GM21390 (cell line): ENCODE data around the gene LAIR2.
A peak's percentile ranks its signal among the peaks of the same experiment; 100 is the strongest.

ENCODE experiments used
- ATAC-seq: cut with Tn5 transposase; IDR thresholded peaks from one replicate; pipeline ENCODE4 v1.9.1; 2021; ENCODE audit not compliant: unreplicated experiment

LAIR2 gene, protein sequence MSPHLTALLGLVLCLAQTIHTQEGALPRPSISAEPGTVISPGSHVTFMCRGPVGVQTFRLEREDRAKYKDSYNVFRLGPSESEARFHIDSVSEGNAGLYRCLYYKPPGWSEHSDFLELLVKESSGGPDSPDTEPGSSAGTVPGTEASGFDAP

DNA sequence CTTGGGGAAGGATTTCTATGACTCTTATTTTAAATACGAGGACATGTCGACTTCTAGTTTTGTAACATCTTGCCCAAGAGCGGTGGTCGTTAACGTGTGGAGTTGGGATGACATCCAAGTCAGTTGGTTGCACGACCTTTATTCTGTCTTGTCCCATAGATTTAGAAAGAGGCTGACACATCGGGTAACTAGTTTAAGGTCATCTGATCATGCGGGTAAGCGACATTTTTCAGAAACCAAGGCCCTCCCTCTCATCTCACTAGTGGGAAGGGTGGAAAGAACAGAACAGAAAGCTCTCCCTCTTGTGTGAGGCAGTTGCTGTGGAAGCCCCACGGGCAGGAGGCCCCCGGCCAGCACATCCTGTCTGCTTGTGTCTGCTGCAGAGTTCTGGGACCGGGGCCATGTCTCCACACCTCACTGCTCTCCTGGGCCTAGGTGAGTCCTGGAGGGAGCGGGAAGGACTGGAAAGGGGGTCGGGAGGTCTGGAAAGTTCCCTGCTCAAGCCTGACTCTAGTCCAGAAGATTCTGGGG, at the start of gene LAIR2:
Gene LAIR2, plus strand, starts transcription at position 314 of the 531 bp plus-strand sequence. Its CDS starts 88 bp downstream, at position 402.
- no peak for ATAC-seq

DNA sequence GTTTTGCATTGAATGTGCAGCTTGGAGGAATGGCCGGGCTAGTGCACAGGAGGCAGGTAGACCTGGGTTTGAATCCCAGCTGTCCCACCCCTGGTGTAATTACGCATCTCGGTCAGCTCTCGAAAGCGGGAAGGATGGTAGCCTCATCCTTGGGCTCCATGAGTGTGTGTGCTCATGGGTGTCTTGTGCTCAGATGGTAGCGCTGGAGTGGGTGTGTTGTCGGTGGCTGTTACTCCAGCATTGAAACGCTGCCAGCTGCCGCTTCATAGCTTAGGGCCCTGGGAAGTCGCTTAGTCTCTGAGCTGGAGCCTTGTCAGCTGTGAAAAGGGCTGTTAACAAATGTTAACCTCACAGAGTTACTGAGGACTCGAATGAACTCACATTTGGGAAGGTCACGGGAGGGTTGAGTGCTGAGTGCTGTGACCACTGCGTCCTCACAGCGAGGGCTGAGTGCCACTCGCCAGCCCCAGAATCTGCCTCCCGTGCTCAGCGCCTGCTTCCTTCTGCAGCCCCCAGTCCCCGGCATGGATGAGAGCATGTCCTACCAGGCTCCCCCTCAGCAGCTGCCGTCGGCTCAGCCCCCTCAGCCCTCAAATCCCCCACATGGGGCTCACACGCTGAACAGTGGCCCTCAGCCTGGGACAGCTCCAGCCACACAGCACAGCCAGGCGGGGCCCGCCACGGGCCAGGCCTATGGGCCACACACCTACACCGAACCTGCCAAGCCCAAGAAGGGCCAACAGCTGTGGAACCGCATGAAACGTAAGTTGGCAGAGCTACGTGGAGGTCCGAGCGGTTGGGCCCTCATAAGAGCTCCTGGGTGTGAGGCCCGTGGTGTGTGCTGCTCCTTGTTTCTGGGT, 48.5 kb upstream of the LAIR2 start:
- ATAC-seq, result no peak

GRCh38 chr19:54454781-54455675, 47.6 kb upstream of the LAIR2 start:
- no peak for ATAC-seq

DNA sequence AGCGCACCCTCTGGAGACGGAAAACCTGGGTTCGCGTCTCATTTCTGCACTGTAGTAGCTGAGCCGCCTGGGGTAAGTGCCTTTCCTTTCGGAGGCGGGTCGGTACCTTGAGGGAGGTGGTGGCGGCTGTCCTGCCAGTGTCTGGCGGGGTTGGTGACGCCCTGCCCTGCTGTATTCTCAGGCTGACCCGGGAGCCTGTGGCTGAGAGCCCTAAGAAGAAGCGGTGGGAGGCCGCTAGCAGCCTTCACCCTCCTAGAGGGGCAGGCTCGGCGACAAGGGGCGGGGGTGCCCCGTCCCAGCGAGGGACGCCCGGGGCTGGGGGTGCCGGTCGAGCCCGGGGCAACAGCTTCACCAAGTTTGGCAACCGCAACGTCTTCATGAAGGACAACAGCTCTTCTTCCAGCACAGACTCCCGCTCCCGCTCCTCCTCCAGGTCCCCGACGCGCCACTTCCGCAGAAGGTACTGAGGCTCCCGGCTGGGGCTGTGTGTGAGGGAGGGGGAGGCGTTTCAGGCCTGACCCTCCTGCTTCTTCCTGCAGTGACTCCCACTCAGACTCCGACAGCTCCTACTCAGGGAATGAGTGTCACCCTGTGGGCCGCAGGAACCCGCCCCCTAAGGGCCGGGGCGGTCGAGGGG, 46.7 kb upstream of the LAIR2 start:
- ATAC-seq, result no peak

GRCh38 chr19:54456423-54457373, 45.9 kb upstream of the LAIR2 start:
- ATAC-seq, result no peak

GRCh38 chr19:54457773-54458647, 44.6 kb upstream of the LAIR2 start:
- no peak for ATAC-seq

- no peak for ATAC-seq
These were observed 43.9 kb upstream of the LAIR2 start for GRCh38 chr19:54458648-54459281.

DNA sequence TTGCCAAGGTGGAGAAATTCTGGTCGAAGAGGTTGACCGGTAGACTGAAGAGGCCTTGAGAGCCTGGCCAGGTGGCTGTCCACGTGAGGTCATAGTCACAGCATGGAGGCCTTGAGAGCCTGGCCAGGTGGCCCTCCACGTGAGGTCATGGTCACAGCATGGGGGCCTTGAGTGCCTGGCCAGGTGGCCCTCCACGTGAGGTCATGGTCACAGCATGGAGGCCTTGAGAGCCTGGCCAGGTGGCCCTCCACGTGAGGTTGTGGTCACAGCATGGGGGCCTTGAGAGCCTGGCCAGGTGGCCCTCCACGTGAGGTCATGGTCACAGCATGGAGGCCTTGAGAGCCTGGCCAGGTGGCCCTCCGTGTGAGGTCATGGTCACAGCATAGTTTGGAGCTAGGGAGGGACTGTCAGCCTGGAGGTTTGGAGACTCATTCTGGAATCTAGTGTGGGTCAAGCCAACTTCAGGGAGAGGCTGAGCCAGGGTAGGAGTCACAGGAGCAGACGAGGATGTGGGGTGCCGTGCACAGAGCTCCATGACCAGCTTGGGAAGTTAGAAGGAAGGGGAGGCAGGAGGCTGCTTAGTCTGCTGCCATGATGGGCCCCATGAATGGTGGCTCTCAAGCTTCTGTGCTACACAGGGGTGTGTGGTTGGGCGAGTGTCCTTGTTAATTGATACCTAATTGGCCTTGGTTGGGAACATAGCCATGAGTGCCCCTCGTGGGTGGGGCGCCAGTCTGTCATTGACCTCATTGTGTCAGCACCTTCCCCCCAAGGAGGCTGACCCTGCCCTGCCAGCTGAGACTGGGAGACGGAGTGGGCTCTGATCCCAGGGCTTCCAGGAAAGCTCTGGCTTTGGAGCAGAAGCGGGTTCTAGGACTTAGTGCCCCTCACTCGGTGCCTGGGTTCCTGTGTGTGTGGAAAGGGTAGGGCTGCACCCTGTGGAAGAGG, 43.1 kb upstream of the LAIR2 start:
- ATAC-seq, result no peak

GRCh38 chr19:54460230-54461005, 42.2 kb upstream of the LAIR2 start:
- no peak for ATAC-seq

- no peak for ATAC-seq
These were observed 41.4 kb upstream of the LAIR2 start for GRCh38 chr19:54461210-54461609.

DNA sequence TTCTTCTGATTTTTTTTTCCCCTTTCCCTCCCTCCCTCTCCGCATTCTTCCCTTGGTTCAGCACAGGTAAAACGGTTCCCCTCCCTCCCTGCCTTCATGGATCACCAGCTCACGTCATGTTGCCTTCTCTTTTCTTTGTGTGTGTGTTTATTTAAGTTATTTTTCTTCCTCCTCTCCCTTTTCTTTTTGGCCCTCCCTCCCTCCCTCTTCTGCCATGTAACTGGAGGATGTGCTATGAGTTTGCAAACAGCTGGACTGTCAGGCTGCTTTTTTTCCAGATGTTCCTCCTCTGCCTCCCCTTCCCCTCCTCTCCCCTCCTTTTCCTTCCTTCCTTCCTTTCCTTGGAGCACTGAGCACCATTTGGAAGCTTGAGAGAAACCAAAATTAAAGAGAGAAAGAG, 41.0 kb upstream of the LAIR2 start:
- ATAC-seq, result no peak

DNA sequence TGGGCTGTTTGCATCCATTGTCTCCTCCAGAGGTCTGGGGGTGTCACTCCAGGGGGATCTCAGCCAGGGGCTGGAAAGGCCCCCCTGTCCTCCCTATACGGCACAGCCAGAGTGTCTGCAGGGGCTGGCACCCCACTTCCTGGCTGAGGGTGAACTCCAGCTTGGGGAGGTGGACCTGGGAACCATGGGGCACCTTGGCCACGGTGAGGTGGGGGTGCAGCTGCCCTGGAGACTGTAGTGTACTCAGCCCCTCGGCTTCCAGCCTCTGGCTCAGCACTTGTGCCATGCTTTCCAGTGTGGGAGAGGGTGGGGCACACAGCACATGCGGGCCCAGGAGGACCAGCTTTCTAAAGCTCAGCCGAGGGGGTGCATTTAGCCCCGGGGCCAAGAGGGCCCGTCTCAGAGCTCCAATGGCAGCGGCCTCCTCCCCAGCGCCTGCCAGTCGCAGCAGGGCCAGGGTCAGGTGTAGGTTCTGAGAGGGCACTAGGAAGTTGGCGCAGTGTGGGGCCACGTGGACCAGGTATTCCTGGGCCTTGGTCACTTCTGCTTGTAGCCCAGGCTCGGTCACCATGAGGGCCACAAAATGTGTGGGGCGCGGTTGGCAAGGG, 40.5 kb upstream of the LAIR2 start:
- no peak for ATAC-seq

- ATAC-seq, result peak; percentile 14
These were observed 39.7 kb upstream of the LAIR2 start for GRCh38 chr19:54462655-54463530.

GRCh38 chr19:54463531-54464043, 39.0 kb upstream of the LAIR2 start, which contains the start of gene LENG9:
LENG9 (minus strand) TSS chr19:54463778; CDS start chr19:54463526, 252 bp downstream.
- ATAC-seq, result peak; percentile 46
